HG03135 (cell line): ENCODE data around the gene HAUS8.
"Not testable (repeated sequence)": the region's sequence is repeated elsewhere in the genome, so short reads cannot be mapped to it uniquely, and the experiment has no call there.

ENCODE experiments used
- ATAC-seq: cut with Tn5 transposase; IDR thresholded peaks from one replicate; pipeline ENCODE4 v1.9.1; 2021; ENCODE audit warnings: mild to moderate bottlenecking, moderate library complexity; ENCODE audit not compliant: unreplicated experiment

HAUS8 gene

GRCh38 chr19:17037184-17037583 lies 38.1 kb downstream of the HAUS8 start:
- no peak for ATAC-seq

DNA sequence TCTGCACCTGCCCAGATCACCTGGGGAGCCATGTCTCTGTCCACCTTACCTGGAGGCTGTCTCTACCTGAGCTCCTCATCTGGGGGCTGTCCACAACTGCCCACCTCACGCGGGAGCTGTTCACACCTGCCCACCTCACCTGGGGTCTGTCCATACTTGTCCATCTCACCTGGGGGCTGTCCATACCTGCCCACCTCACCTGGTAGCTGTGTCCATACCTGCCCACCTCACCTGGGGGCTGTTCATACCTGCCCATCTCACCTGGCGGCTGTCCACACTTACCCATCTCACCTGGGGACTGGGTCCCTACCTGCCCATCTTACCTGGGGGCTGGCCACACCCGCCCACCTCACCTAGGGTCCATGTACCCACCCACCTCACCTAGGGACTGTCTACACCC lies 38.6 kb downstream of the HAUS8 start:
- ATAC-seq: no peak

GRCh38 chr19:17035842-17036424 lies 39.3 kb downstream of the HAUS8 start:
- ATAC-seq: no peak

GRCh38 chr19:17031741-17032140 lies 43.5 kb downstream of the HAUS8 start:
- no peak for ATAC-seq

- ATAC-seq: no peak
Observed at GRCh38 chr19:17027535-17027975, 47.7 kb downstream of the HAUS8 start.

- no peak for ATAC-seq
Observed at GRCh38 chr19:17026706-17027534, 48.3 kb downstream of the HAUS8 start, which contains the start of gene CPAMD8. Gene CPAMD8, minus strand, starts transcription at chr19:17026810. Its CDS starts 168 bp downstream, at chr19:17026642.

DNA sequence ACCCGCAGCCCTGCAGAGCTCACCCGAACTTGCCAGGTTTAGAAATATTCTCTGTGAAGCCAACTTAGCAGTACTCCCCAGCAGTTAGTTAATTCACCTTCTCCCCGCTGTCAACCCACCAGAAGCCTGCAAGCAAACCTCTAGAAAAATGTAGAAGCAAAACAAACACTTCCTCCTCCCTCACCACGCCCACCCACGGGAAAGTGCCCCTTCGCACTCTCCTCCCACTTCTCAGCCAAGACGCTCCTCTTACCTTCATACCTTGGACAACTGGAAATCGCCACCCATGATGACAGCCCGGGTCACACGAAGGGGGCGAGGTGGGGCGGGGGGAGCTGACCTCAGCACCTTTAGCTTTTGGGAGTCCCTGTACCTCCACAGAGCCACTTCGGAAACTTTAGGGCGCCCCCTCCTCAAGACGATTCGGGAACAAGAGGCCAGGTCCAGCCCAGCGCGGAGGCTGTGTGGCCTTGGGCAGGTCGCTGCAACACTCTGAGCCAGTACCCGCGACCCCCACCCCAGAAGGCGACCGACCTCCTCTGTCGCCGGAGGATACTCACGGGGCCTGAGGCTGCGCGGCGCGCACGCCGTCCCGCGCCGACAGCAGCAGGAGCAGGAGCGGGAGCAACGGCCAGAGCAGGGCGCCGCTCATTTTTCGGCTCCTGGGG lies 49.1 kb downstream of the HAUS8 start:
- ATAC-seq: no peak

GRCh38 chr19:17025361-17025760 lies 49.9 kb downstream of the HAUS8 start:
- ATAC-seq: no peak

- ATAC-seq: not testable (repeated sequence)
Observed at GRCh38 chr19:17024941-17025340, 50.3 kb downstream of the HAUS8 start.

DNA sequence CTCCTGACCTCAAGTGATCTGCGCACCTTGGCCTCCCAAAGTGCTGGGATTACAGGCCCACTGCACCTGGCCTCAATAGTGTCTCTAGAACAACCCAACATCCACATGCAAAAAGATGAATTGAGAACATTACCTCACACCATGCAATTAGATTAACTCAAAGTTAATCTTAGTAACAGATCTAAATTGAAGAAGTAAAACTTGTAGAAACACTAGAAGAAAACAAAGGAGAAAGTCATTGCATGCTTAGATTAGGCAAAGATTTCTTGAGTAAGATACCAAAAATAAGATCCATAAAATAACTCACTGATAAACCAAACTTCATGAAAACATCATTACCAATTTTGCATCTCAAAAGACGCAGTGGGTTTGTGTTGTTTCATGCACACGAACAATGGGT lies 51.4 kb downstream of the HAUS8 start:
- ATAC-seq: no peak

DNA sequence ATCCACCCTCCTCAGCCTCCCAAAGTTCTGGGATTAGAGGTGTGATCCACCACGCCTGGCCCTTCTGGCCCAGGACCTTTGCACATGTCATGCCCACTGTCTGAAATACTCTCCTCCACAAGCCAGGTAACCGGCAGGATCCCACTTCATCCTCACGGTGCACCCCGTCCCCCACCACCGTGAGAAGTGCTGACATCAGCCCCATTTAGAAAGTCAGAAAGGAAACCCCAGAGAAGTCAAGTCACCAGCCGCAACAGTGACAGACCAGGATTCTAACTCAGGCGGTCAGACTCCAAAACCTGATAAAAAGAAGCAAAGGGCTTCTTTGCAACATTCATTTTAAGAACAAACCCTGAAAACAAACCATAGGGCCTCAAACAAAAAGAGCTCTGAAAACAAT lies 52.5 kb downstream of the HAUS8 start:
- ATAC-seq: no peak

DNA sequence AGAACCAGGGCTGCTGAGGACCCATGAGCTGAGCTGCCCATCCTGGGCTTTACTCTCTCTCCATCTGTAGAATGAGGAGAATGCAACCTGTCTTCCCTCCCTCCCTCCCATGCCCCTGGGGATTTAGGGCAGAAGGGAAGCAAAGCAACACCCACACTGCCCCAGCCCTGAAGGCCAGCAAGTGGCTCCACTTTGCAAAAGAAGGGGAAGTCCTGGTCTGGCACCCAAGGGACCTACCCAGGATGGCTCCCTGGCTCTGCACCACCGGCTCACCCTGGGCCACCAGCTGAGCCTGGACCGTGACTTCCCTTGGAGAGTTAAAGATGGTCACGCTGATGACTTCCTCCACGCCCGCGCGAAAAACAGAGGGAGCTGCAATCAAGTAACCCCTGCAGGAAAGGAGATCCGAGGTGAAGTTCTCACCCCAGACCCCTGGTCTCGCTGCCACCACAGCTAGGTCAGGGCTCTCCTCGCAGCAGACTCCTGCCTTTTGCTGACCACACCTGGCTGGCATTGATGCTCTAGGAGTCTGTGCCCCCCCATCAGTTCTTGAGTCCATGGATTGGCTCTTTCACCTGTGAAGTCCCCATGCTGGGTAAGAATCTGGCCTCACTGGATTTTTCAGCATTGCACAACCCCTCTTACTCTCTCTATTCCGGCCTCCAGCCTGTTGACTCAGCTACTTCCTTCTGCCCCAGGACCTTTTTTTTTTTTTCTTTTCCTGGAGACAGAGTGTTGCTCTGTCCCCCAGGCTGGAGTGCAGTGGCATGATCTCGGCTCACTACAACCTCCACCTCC lies 53.3 kb downstream of the HAUS8 start:
- no peak for ATAC-seq

DNA sequence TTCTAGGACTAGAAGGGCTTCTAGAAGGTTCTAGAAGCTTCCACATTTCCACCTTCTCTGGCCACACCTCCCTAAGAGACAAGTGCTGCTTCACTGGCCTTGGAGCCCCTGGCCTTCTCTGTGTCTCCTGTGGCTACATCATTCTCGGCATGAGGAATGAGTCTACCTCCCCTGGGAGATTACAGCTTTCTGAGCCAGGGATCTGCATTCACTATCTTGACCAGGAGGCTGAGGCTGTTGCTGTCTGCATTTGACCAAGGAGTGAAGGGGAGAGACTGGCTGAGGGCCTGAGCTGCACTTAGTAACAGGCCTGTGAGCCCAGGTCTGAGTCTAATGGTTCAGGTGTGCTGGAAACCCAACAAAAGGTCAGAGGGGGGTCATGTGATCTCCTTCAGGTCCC lies 53.9 kb downstream of the HAUS8 start:
- no peak for ATAC-seq

DNA sequence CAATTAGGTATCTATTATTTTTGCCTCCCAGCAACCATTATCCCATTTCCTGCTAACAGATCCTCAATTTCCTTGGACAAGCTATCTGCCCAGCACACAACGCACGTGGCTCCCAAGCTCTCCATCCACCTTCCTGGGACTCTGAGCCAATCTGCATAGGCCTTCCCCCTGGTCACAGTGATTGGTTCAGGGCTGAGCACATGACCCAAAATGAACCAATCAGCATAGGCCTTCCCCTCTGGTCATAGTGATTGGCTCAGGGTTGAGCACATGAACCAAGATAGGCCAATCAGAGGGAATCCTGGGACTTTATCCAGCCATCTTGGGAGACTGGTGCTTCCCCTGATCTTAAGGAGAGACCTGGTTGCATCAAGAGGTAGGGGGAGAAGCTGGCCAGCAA lies 54.4 kb downstream of the HAUS8 start:
- no peak for ATAC-seq

- no peak for ATAC-seq
Observed at GRCh38 chr19:17020385-17020784, 54.9 kb downstream of the HAUS8 start.

DNA sequence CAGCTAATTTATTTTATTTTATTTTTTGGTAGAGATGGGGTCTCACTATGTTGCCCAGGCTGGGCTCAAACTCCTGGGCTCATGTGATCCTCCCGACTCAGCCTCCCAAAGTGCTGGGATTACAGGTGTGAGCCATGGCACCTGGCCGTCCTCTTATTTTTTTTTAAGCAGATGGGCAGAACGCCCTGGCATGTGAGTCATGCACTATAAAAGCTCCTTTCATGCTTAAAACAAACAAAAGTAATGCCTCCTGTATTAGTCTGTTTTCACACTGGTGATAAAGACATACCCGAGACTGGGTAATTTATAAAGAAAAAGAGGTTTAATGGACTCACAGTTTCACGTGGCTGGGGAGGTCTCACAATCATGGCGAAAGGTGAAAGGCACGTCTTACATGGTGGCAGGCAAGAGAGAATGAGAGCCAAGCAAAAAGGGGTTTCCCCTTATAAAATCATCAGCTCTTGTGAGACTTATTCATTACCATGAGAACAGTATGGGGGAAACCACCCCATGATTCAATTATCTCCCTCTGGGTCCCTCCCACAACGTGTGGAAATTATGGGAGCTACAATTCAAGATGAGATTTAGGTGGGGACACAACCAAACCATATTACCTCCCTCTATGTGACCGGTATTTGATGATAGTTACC lies 60.9 kb downstream of the HAUS8 start:
- not testable (repeated sequence) for ATAC-seq

- no peak for ATAC-seq
Observed at GRCh38 chr19:17011485-17011884, 63.8 kb downstream of the HAUS8 start.

GRCh38 chr19:17006579-17006978 lies 68.7 kb downstream of the HAUS8 start:
- no peak for ATAC-seq

DNA sequence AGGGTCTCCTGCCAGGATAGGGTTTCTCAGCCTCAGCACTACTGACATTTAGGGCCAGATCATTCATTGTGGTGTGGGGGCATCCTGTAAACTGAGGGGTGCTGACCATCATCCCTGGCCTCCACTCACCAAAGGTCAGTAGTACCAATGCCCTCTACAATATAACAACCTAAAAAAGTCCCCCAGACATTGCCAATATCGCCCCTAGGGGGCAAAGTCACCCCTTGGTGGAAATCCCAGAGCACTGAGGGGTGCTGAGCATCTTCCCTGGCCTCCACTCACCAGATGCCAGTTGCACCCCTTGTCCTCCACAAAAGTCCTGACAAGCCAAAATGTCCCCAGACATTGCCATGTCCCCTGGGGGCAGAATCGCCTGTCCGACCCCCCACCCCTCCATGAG lies 70.3 kb downstream of the HAUS8 start:
- no peak for ATAC-seq

- ATAC-seq: no peak
Observed at GRCh38 chr19:17004386-17004785, 70.9 kb downstream of the HAUS8 start.

DNA sequence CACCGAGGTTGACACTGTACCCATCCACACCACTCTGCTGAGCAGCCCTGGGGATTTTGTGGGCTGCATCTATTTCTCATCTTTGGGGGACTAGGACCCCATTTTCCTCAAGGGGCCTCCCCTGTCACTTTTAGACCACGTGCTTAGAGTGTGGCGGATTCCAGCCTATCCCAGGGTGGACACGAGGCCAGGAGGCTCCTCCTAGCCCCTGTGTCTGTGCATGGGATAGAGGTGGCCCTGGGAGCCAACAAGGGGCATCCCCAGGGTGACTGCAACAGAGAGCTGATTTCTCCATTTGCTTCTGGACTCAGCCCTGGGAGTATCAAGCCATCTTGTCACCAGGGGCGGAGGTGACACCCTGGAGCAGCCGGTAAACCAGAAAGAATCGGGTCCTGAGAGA lies 72.8 kb downstream of the HAUS8 start:
- no peak for ATAC-seq
